Hepatocyte (in vitro differentiated cells): ENCODE results near the gene MRPS31.

Experiments used
- EZH2 ChIP-seq: fragments of 200-600 bp; sonication (generic); IDR thresholded peaks from 2 replicates; pipeline ENCODE4 v1.6.1; 2016; ENCODE audit warnings: antibody characterized with exemption, mild to moderate bottlenecking, borderline replicate concordance
- EZH2phosphoT487 ChIP-seq: fragments of 200-600 bp; sonication (generic); IDR thresholded peaks from one replicate; pipeline ENCODE4 v1.6.1; 2018; ENCODE audit warnings: antibody characterized with exemption, mild to moderate bottlenecking, low read depth, moderate library complexity; ENCODE audit not compliant: unreplicated experiment, severe bottlenecking
- TF ChIP-seq, protein P1 (sequence below): fragments of 200-600 bp; sonication (generic); IDR thresholded peaks from 2 replicates; pipeline ENCODE4 v1.5.1; 2016; ENCODE audit warnings: antibody characterized with exemption, mild to moderate bottlenecking; ENCODE audit not compliant: poor library complexity

DNA sequence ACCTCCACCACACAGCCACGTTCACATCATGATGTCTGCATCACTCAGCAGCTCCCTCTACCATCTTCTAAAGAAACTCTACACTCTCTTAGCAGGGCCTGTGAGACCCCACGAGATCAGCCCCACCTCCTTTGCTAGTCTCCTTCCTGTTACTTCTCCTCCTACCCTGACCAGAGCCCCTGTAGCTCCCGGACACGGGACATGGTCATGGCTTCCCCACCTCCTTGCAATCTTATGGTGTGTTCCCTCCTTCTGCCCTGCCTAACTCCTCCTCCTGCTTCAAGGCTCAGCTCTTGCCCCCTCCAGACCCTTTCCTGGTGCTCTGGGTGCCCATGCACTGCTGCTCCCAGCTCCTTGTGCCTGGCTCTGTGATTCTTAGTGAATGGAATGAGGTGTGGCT, 8.1 kb upstream of the MRPS31 start:
- TF ChIP-seq, protein P1, sequence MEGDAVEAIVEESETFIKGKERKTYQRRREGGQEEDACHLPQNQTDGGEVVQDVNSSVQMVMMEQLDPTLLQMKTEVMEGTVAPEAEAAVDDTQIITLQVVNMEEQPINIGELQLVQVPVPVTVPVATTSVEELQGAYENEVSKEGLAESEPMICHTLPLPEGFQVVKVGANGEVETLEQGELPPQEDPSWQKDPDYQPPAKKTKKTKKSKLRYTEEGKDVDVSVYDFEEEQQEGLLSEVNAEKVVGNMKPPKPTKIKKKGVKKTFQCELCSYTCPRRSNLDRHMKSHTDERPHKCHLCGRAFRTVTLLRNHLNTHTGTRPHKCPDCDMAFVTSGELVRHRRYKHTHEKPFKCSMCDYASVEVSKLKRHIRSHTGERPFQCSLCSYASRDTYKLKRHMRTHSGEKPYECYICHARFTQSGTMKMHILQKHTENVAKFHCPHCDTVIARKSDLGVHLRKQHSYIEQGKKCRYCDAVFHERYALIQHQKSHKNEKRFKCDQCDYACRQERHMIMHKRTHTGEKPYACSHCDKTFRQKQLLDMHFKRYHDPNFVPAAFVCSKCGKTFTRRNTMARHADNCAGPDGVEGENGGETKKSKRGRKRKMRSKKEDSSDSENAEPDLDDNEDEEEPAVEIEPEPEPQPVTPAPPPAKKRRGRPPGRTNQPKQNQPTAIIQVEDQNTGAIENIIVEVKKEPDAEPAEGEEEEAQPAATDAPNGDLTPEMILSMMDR, result no peak
- no peak for TF ChIP-seq EZH2phosphoT487
- TF ChIP-seq EZH2, result no peak
